HuH-7.5 (cell line): ENCODE results near the gene METRN.
A peak's percentile ranks its signal among the peaks of the same experiment; 100 is the strongest.
"Not testable (repeated sequence)": the region's sequence is repeated elsewhere in the genome, so short reads cannot be mapped to it uniquely, and the experiment has no call there.

Source experiments
- DNase-seq: peaks from one replicate; pipeline ENCODE4 v3.0.0; 2011; ENCODE audit warnings: low spot score

The METRN gene

GRCh38 chr16:691242-691641 lies 23.7 kb upstream of the METRN start:
- DNase-seq: not testable (repeated sequence)

- no peak for DNase-seq
These were observed 22.4 kb upstream of the METRN start for GRCh38 chr16:692356-693108.

GRCh38 chr16:693364-693763 lies 21.6 kb upstream of the METRN start:
- DNase-seq: no peak

- no peak for DNase-seq
These were observed 21.2 kb upstream of the METRN start for GRCh38 chr16:693766-694165.

- DNase-seq: no peak
These were observed 20.6 kb upstream of the METRN start for GRCh38 chr16:694187-694862.

- no peak for DNase-seq
These were observed 20.0 kb upstream of the METRN start for GRCh38 chr16:694863-695354.

- DNase-seq: no peak
These were observed 19.4 kb upstream of the METRN start for GRCh38 chr16:695355-696089.

- no peak for DNase-seq
These were observed 15.8 kb upstream of the METRN start for GRCh38 chr16:698911-699671.

GRCh38 chr16:700684-701584 lies 14.0 kb upstream of the METRN start:
- peak; percentile 75 for DNase-seq

GRCh38 chr16:702341-702740 lies 12.6 kb upstream of the METRN start:
- DNase-seq: no peak

- DNase-seq: no peak
These were observed 11.5 kb upstream of the METRN start for GRCh38 chr16:703406-703805.

- no peak for DNase-seq
These were observed 10.9 kb upstream of the METRN start for GRCh38 chr16:704047-704446.

- no peak for DNase-seq
These were observed 10.2 kb upstream of the METRN start for GRCh38 chr16:704552-705380.

GRCh38 chr16:705431-706188 lies 9.3 kb upstream of the METRN start, which contains the start of gene FBXL16:
Gene FBXL16 (minus strand): TSS chr16:705801. CDS start chr16:697405, 8,396 bp downstream.
- DNase-seq: no peak

GRCh38 chr16:706189-707061 lies 8.5 kb upstream of the METRN start:
- no peak for DNase-seq

- no peak for DNase-seq
These were observed 7.8 kb upstream of the METRN start for GRCh38 chr16:707062-707538.

GRCh38 chr16:708019-708418 lies 6.9 kb upstream of the METRN start:
- no peak for DNase-seq

- no peak for DNase-seq
These were observed 6.0 kb upstream of the METRN start for GRCh38 chr16:708959-709358.
